Endothelial cell of umbilical vein (primary cell): ENCODE data around the gene CFAP99.

Source experiments
- CTCF ChIP-seq, 2 donors: IDR thresholded peaks; 1 replicate in 1 of 2; 2 replicates in 1 of 2; pipeline ENCODE4 v1.5.1; 2011; ENCODE audit warnings: low read length in 2 of 2, mild to moderate bottlenecking in 2 of 2, moderate library complexity in 2 of 2, control low read depth in 1 of 2, inconsistent platforms in 1 of 2, low read depth in 1 of 2; ENCODE audit not compliant: insufficient read depth in 1 of 2; ENCODE audit errors: extremely low read depth in 1 of 2
- EZH2 ChIP-seq: IDR thresholded peaks from 2 replicates; pipeline ENCODE4 v1.6.1; 2012; ENCODE audit warnings: borderline replicate concordance, low read depth, mild to moderate bottlenecking, moderate library complexity, low read length, inconsistent platforms; ENCODE audit not compliant: severe bottlenecking
- JUN ChIP-seq: IDR thresholded peaks from 2 replicates; pipeline ENCODE4 v1.6.1; 2011; ENCODE audit warnings: borderline replicate concordance, low read depth; ENCODE audit not compliant: insufficient read length, insufficient read depth
- MAX ChIP-seq: IDR thresholded peaks from 2 replicates; pipeline ENCODE4 v1.6.1; 2011; ENCODE audit not compliant: insufficient read depth, insufficient read length
- MYC ChIP-seq: IDR thresholded peaks from one replicate; pipeline ENCODE4 v1.6.1; 2011; ENCODE audit warnings: mild to moderate bottlenecking, low read depth, low read length
- POLR2A ChIP-seq: IDR thresholded peaks from 2 replicates; pipeline ENCODE4 v1.6.1; 2012; ENCODE audit warnings: low read depth, mild to moderate bottlenecking, control low read depth, low read length
- POLR2AphosphoS5 ChIP-seq: IDR thresholded peaks from 2 replicates; pipeline ENCODE4 v1.6.1; 2012; ENCODE audit warnings: low read depth, mild to moderate bottlenecking, control low read depth, low read length, moderate library complexity; ENCODE audit not compliant: insufficient read depth

GRCh38 chr4:2384245-2384644 lies 34.5 kb upstream of the CFAP99 start:
- no peak for TF ChIP-seq CTCF (IDR thresholded peaks at IDR 0.05; ENCODE audit: extremely low read depth in 1 of 2, insufficient read depth in 1 of 2, low read depth in 1 of 2, low read length in 2 of 2)
- TF ChIP-seq MAX = no peak
- no peak for TF ChIP-seq POLR2A
- no peak for TF ChIP-seq MYC
- no peak for TF ChIP-seq EZH2
- no peak for TF ChIP-seq POLR2AphosphoS5
- no peak for TF ChIP-seq JUN
